ENCODE measurements around the gene ADPRH. TPM values are rescaled to one million over a fixed set of nuclear protein-coding genes. Genes with fewer than 3 reads are reported as not detected.

Gene ADPRH
- total and polyA plus RNA-seq, 10 of the 15 experiments (the other 5 are each of a cell fraction or from before 2014, with no cell fraction given): 2.3 to 32.6 (median 19.0) TPM

GRCh38 chr3:119579366-119580066 is at the start of gene ADPRH (continued):
- TF ChIP-seq ELK1 (IDR thresholded peaks at IDR 0.05; ENCODE audit: low read depth, low read length) (no peak), CHD4 (IDR thresholded peaks at IDR 0.05) (no peak), ZBTB4 (CRISPR knock-in tag; IDR thresholded peaks at IDR 0.05) (no peak), HDAC2 (IDR thresholded peaks at IDR 0.05) (no peak), YY1 (IDR thresholded peaks at IDR 0.05; ENCODE audit: low read depth, low read length) (peak; percentile 20; the same call in 1 of the 2 replicates), JUNB (IDR thresholded peaks at IDR 0.05) (no peak), ESRRA (IDR thresholded peaks at IDR 0.05; ENCODE audit: low read length) (no peak), CBX3 (IDR thresholded peaks at IDR 0.05; ENCODE audit: borderline replicate concordance, low read depth) (no peak), NR2C1 (IDR thresholded peaks at IDR 0.05) (no peak), BHLHE40 (IDR thresholded peaks at IDR 0.05; ENCODE audit: borderline replicate concordance in 1 of 2, low read depth in 2 of 2, low read length in 1 of 2) (peak; percentile 56 to 80; a peak in 3 of 4 replicates), ZNF274 (IDR thresholded peaks at IDR 0.05; ENCODE audit: insufficient read depth, insufficient read length) (no peak), SMAD1 (IDR thresholded peaks at IDR 0.05; ENCODE audit: low read depth, partially characterized antibody) (no peak), GATAD2B (conservative IDR thresholded peaks at IDR 0.05; ENCODE audit: low read depth) (peak; percentile 92), ATF2 (IDR thresholded peaks at IDR 0.05; ENCODE audit: low read length) (peak; percentile 67; the same call in 1 of the 2 replicates), MXI1 (IDR thresholded peaks at IDR 0.05; ENCODE audit: low read depth, low read length) (no peak)
- TF ChIP-seq, protein P1, sequence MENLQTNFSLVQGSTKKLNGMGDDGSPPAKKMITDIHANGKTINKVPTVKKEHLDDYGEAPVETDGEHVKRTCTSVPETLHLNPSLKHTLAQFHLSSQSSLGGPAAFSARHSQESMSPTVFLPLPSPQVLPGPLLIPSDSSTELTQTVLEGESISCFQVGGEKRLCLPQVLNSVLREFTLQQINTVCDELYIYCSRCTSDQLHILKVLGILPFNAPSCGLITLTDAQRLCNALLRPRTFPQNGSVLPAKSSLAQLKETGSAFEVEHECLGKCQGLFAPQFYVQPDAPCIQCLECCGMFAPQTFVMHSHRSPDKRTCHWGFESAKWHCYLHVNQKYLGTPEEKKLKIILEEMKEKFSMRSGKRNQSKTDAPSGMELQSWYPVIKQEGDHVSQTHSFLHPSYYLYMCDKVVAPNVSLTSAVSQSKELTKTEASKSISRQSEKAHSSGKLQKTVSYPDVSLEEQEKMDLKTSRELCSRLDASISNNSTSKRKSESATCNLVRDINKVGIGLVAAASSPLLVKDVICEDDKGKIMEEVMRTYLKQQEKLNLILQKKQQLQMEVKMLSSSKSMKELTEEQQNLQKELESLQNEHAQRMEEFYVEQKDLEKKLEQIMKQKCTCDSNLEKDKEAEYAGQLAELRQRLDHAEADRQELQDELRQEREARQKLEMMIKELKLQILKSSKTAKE (IDR thresholded peaks at IDR 0.05; ENCODE audit: low read depth, poor library complexity, severe bottlenecking): no peak
- TF ChIP-seq, protein P2, sequence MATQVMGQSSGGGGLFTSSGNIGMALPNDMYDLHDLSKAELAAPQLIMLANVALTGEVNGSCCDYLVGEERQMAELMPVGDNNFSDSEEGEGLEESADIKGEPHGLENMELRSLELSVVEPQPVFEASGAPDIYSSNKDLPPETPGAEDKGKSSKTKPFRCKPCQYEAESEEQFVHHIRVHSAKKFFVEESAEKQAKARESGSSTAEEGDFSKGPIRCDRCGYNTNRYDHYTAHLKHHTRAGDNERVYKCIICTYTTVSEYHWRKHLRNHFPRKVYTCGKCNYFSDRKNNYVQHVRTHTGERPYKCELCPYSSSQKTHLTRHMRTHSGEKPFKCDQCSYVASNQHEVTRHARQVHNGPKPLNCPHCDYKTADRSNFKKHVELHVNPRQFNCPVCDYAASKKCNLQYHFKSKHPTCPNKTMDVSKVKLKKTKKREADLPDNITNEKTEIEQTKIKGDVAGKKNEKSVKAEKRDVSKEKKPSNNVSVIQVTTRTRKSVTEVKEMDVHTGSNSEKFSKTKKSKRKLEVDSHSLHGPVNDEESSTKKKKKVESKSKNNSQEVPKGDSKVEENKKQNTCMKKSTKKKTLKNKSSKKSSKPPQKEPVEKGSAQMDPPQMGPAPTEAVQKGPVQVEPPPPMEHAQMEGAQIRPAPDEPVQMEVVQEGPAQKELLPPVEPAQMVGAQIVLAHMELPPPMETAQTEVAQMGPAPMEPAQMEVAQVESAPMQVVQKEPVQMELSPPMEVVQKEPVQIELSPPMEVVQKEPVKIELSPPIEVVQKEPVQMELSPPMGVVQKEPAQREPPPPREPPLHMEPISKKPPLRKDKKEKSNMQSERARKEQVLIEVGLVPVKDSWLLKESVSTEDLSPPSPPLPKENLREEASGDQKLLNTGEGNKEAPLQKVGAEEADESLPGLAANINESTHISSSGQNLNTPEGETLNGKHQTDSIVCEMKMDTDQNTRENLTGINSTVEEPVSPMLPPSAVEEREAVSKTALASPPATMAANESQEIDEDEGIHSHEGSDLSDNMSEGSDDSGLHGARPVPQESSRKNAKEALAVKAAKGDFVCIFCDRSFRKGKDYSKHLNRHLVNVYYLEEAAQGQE (IDR thresholded peaks at IDR 0.05; ENCODE audit: low read depth, low read length): no peak
- TF ChIP-seq, protein P3, sequence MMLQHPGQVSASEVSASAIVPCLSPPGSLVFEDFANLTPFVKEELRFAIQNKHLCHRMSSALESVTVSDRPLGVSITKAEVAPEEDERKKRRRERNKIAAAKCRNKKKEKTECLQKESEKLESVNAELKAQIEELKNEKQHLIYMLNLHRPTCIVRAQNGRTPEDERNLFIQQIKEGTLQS (IDR thresholded peaks at IDR 0.05; ENCODE audit: borderline replicate concordance, extremely low read depth, low read depth, low read length): no peak
